RWPE2 (cell line): ENCODE data around the gene HOATZ.

Source experiments
- ATAC-seq: fragments of 200-7000 bp; cut with Tn5 transposase; 3 replicates; pipeline ENCODE4 v1.9.1; 2021; ENCODE audit warnings: low read depth
- DNase-seq: peaks from one replicate; pipeline ENCODE4 v3.0.0-alpha.2; 2020; ENCODE audit warnings: low spot score
- H3K27ac ChIP-seq: fragments of 450-650 bp; 2 replicates; pipeline ENCODE4 v1.5.1; 2017; ENCODE audit warnings: mild to moderate bottlenecking; ENCODE audit not compliant: poor library complexity, severe bottlenecking
- H3K27me3 ChIP-seq: fragments of 250-450 bp; sonication (Bioruptor Pico); 2 replicates; pipeline ENCODE4 v1.5.1; 2021; ENCODE audit warnings: mild to moderate bottlenecking, moderate library complexity; ENCODE audit not compliant: insufficient read depth, poor library complexity, severe bottlenecking
- H3K36me3 ChIP-seq: fragments of 250-450 bp; sonication (Bioruptor Pico); 2 replicates; pipeline ENCODE4 v1.5.1; 2020; ENCODE audit warnings: low read depth, mild to moderate bottlenecking, moderate library complexity
- H3K4me1 ChIP-seq: fragments of 250-450 bp; sonication (Bioruptor Pico); 2 replicates; pipeline ENCODE4 v1.5.1; 2021; ENCODE audit warnings: mild to moderate bottlenecking, moderate library complexity; ENCODE audit not compliant: insufficient read depth, poor library complexity, severe bottlenecking
- H3K4me3 ChIP-seq: fragments of 250-450 bp; sonication (Bioruptor Pico); 2 replicates; pipeline ENCODE4 v1.5.1; 2021; ENCODE audit warnings: mild to moderate bottlenecking, moderate library complexity; ENCODE audit not compliant: severe bottlenecking
- H3K9me3 ChIP-seq: fragments of 250-450 bp; sonication (Bioruptor Pico); 2 replicates; pipeline ENCODE4 v1.5.1; 2021; ENCODE audit warnings: mild to moderate bottlenecking, moderate library complexity; ENCODE audit not compliant: severe bottlenecking
- TF ChIP-seq, protein P1 (sequence below): fragments of 450-650 bp; IDR thresholded peaks from one replicate; pipeline ENCODE4 v1.5.1; 2017; ENCODE audit warnings: mild to moderate bottlenecking, moderate library complexity; ENCODE audit not compliant: poor library complexity, severe bottlenecking

The HOATZ gene

DNA sequence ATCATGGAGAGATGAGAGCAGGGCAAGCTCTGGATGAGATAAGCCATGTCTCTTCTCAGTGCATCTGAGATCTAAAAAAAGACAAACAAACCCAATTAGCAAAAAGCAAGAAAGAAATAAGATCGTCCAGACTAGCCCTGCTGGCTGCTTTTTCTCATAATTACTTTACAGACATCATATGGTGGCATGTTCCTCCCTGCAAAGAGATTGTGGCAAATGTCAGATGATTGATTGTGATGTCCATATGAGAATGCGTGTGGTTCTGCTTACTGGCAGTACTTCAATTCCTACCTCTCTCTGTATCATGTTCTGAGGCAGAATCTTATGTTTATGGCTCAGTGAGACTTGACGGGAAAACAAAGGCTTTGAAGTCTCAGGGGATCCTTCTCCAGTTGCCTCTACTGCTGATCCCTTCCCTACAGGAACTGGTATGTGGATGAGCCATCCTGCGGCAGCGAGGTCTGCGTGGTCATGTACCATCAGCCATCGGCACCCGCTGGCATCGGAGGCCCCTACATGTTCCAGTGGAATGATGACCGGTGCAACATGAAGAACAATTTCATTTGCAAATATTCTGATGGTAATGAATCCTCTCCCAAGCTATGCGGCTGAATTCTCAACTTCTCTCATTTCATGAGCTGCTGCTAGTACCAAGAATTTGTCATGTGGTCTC, 34.8 kb downstream of the HOATZ start:
- Histone ChIP-seq H3K36me3 (no peaks in the 10 kb centered on the region), H3K27ac (no peak overlapping the region), H3K4me3 (no peak overlapping the region), H3K4me1 (peaks cover 6% of the 10 kb centered on the region), H3K27me3 (no peaks in the 10 kb centered on the region), H3K9me3 (no peaks in the 10 kb centered on the region)
- no peak for ATAC-seq
- no peak for DNase-seq
- TF ChIP-seq, protein P1, sequence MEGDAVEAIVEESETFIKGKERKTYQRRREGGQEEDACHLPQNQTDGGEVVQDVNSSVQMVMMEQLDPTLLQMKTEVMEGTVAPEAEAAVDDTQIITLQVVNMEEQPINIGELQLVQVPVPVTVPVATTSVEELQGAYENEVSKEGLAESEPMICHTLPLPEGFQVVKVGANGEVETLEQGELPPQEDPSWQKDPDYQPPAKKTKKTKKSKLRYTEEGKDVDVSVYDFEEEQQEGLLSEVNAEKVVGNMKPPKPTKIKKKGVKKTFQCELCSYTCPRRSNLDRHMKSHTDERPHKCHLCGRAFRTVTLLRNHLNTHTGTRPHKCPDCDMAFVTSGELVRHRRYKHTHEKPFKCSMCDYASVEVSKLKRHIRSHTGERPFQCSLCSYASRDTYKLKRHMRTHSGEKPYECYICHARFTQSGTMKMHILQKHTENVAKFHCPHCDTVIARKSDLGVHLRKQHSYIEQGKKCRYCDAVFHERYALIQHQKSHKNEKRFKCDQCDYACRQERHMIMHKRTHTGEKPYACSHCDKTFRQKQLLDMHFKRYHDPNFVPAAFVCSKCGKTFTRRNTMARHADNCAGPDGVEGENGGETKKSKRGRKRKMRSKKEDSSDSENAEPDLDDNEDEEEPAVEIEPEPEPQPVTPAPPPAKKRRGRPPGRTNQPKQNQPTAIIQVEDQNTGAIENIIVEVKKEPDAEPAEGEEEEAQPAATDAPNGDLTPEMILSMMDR = no peak

DNA sequence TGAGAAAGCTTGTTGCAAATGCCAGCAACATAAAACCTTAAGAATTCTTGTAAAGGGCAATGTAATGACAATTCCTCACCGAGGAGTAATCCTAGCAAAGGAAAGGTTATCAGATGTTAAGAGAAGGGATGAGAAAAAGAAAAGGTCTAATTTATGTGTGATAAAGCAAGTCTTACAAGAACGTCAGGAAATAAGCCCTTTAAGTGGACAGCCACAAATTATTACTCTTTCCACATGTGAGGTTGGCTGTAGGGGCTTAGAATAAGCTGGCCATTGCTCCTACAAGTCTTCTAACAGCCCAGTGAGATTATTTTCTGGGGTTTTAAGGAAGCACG, 35.3 kb downstream of the HOATZ start:
- H3K9me3 ChIP-seq = no peaks in the 10 kb centered on the region
- no peak overlapping the region for H3K4me3 ChIP-seq
- TF ChIP-seq, protein P1 = no peak
- H3K27ac ChIP-seq = no peak overlapping the region
- H3K36me3 ChIP-seq = no peaks in the 10 kb centered on the region
- H3K4me1 ChIP-seq = peaks cover 11% of the 10 kb centered on the region
- DNase-seq (no peak), ATAC-seq (no peak)
- no peaks in the 10 kb centered on the region for H3K27me3 ChIP-seq

DNA sequence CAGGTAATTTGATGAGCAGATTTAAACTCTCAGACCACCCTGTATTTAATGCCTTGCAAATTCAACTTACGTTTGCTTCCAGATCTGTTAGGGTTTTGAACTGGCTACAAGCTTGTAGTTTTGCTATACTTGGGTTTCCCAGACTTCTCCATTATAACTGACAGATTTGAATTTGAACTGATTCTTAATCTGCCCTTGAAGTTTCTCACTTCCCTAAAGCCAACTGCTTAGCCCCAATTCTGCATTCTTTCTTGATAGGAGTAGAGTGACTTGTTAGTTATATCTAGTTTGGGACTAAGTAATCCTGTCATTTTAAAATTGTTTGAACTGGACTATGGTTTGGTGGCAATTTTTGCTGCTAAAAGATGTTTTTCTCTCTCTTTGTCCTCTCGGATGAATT, 35.7 kb downstream of the HOATZ start:
- H3K9me3 ChIP-seq = no peaks in the 10 kb centered on the region
- H3K4me3 ChIP-seq = no peak overlapping the region
- H3K4me1 ChIP-seq = peaks cover 16% of the 10 kb centered on the region
- DNase-seq = no peak
- no peaks in the 10 kb centered on the region for H3K27me3 ChIP-seq
- no peak overlapping the region for H3K27ac ChIP-seq
- no peaks in the 10 kb centered on the region for H3K36me3 ChIP-seq
- TF ChIP-seq, protein P1 = no peak
- ATAC-seq = no peak

DNA sequence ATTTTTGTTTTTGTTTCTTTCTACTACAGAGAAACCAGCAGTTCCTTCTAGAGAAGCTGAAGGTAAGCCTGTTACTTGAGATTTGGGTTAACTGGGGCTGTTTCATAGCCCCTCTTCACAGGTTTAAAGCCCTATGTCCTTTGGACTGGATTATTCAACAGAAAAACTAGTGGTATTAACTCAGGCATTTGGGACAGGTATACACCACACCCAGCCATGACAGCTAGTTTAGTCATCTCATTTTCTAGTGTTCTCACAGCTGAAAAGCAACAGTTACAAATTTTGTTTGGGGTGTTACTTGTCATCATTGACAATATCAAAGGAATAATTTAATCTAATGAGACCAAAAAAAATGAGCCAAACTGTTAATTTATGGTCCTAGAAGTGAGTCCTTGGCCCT, 40.0 kb downstream of the HOATZ start:
- TF ChIP-seq, protein P1 = no peak
- Histone ChIP-seq H3K9me3 (no peaks in the 10 kb centered on the region), H3K36me3 (no peaks in the 10 kb centered on the region), H3K27me3 (no peaks in the 10 kb centered on the region), H3K4me1 (peaks cover 38% of the 10 kb centered on the region), H3K4me3 (no peak overlapping the region), H3K27ac (peak overlapping the region; percentile 90)
- peak; percentile 70 for ATAC-seq
- no peak for DNase-seq

DNA sequence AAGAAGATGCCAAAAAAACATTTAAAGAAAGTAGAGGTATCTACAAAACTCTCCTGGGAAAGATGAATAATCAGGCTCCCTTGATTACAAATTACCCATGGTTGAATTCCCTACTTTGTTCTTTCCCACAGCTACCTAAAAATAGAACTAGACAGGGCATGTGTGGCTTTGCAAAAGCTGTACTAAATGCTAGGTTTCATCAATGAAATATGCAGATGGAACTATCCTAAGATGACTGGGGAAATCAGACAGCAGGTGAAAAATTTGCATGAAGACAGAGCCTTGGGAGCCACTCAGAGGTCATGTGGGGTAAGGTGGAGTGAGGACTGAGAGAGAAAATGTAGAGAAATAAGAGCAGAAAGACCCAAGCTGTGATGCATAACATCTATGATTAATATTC, 40.7 kb downstream of the HOATZ start:
- DNase-seq = no peak
- peak overlapping the region; percentile 90 for H3K27ac ChIP-seq

More for the DNA sequence above, 40.7 kb downstream of the HOATZ start:
- TF ChIP-seq, protein P1 = peak; percentile 23
- H3K9me3 ChIP-seq = no peaks in the 10 kb centered on the region
- no peaks in the 10 kb centered on the region for H3K36me3 ChIP-seq
- ATAC-seq = peak; percentile 63
- H3K4me1 ChIP-seq = peaks cover 38% of the 10 kb centered on the region
- H3K4me3 ChIP-seq = no peak overlapping the region
- no peaks in the 10 kb centered on the region for H3K27me3 ChIP-seq
